ENCODE results near the gene TNFSF10. TPM values are rescaled to one million over a fixed set of nuclear protein-coding genes. Genes with fewer than 3 reads are reported as not detected.

Gene TNFSF10
- total RNA-seq, 2 experiments from 2014 or later, result 5.1 to 6.8 TPM

DNA sequence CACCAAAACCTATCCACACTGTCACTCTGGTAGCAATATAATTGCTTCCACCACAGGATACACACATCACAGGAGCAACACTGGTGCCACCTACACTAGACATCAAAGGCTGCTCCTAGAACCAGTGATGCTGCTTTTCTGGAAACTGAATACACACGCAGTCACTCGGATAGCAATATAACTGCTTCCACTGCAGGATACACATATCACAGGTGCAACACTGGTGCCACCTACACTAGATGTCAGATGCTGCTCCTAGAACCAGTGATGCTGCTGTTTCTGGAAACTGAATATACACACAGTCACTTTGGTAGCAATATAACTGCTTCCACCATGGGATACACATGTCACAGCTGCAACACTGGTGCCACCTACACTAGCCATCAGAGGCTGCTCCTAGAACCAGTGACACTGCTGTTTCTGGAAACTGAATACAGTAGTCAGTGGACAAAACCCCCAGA, 6.9 kb upstream of the TNFSF10 start:
- BruUV-seq (replicated peaks), result no TSS peak
- no peak for TF ChIP-seq EZH2phosphoT487 (IDR thresholded peaks at IDR 0.05; ENCODE audit: borderline replicate concordance, low read depth, low read length)
- TF ChIP-seq, protein P1, sequence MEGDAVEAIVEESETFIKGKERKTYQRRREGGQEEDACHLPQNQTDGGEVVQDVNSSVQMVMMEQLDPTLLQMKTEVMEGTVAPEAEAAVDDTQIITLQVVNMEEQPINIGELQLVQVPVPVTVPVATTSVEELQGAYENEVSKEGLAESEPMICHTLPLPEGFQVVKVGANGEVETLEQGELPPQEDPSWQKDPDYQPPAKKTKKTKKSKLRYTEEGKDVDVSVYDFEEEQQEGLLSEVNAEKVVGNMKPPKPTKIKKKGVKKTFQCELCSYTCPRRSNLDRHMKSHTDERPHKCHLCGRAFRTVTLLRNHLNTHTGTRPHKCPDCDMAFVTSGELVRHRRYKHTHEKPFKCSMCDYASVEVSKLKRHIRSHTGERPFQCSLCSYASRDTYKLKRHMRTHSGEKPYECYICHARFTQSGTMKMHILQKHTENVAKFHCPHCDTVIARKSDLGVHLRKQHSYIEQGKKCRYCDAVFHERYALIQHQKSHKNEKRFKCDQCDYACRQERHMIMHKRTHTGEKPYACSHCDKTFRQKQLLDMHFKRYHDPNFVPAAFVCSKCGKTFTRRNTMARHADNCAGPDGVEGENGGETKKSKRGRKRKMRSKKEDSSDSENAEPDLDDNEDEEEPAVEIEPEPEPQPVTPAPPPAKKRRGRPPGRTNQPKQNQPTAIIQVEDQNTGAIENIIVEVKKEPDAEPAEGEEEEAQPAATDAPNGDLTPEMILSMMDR (conservative IDR thresholded peaks at IDR 0.05; ENCODE audit: low read length), result no peak
- ChIA-PET CTCF (ENCODE audit: unreplicated experiment) (no interaction called here), POLR2A (interaction anchor here (0.6 to 1.4 kb wide), 3 partner anchors 8 to 877 kb away, joined by 3 to 7 read pairs (median 6); no protein-coding TSS in a partner anchor)
- H3K9me3 ChIP-seq (ENCODE audit: low read length), result no peaks in the 10 kb centered on the region
- no peaks in the 10 kb centered on the region for H3K4me1 ChIP-seq (ENCODE audit: insufficient read depth, low read length, poor library complexity, severe bottlenecking)
- H3K4me3 ChIP-seq (ENCODE audit: low read depth, low read length, poor library complexity, severe bottlenecking), result no peak overlapping the region
- no peaks in the 10 kb centered on the region for H4K20me1 ChIP-seq (ENCODE audit: insufficient read depth, low read length)
- H3K79me2 ChIP-seq (ENCODE audit: insufficient read depth, low read depth, low read length), result no peaks in the 10 kb centered on the region
- H3K4me2 ChIP-seq (ENCODE audit: low read length), result no peak overlapping the region
- H3K27ac ChIP-seq (ENCODE audit: low read depth, low read length, poor library complexity, severe bottlenecking), result no peak overlapping the region
- H3K36me3 ChIP-seq (ENCODE audit: insufficient read depth, low read length), result no peaks in the 10 kb centered on the region
- DNase-seq (ENCODE audit: low spot score), result no peak
- H3K9me2 ChIP-seq (ENCODE audit: insufficient read depth, low read length), result no peaks in the 10 kb centered on the region
- intact Hi-C loops (cut with micrococcal nuclease; ENCODE audit: unreplicated experiment), result no loop called here
- no peak overlapping the region for H2AFZ ChIP-seq (ENCODE audit: low read length)

DNA sequence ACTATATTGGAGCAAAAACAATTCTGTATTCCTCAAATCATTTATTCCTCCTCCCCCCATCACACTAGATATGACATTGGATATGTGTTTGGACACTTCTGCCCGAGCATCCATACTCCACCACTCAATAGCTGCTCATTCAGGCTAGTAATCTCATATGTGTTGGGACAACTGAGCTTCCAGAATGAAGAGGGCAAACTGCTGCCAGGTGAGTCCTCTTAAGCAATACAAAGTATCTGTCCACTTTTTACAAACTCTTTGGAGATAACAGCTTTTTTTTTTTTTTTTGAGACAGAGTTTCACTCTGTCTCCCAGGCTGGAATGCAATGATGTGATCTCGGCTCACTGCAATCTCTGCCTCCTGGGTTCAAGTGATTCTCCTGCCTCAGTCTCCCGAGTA, 5.4 kb upstream of the TNFSF10 start:
- H3K4me3 ChIP-seq (ENCODE audit: low read depth, low read length, poor library complexity, severe bottlenecking), result no peak overlapping the region
- TF ChIP-seq EZH2phosphoT487 (IDR thresholded peaks at IDR 0.05; ENCODE audit: borderline replicate concordance, low read depth, low read length), result no peak
- H3K36me3 ChIP-seq (ENCODE audit: insufficient read depth, low read length), result no peaks in the 10 kb centered on the region
- peaks cover 3% of the 10 kb centered on the region for H3K4me1 ChIP-seq (ENCODE audit: insufficient read depth, low read length, poor library complexity, severe bottlenecking)
- CTCF ChIA-PET (ENCODE audit: unreplicated experiment), result no interaction called here
- no peak overlapping the region for H2AFZ ChIP-seq (ENCODE audit: low read length)
- no peaks in the 10 kb centered on the region for H3K9me2 ChIP-seq (ENCODE audit: insufficient read depth, low read length)
- H3K27ac ChIP-seq (ENCODE audit: low read depth, low read length, poor library complexity, severe bottlenecking), result no peak overlapping the region
- intact Hi-C loops (cut with micrococcal nuclease; ENCODE audit: unreplicated experiment), result no loop called here
- POLR2A ChIA-PET, result no interaction called here
- no peaks in the 10 kb centered on the region for H3K9me3 ChIP-seq (ENCODE audit: low read length)
- BruUV-seq (replicated peaks), result no TSS peak
- no peak for DNase-seq (ENCODE audit: low spot score)
- no peaks in the 10 kb centered on the region for H4K20me1 ChIP-seq (ENCODE audit: insufficient read depth, low read length)
- no peaks in the 10 kb centered on the region for H3K79me2 ChIP-seq (ENCODE audit: insufficient read depth, low read depth, low read length)
- no peak overlapping the region for H3K4me2 ChIP-seq (ENCODE audit: low read length)

GRCh38 chr3:172527306-172527705, 4.1 kb upstream of the TNFSF10 start:
- no TSS peak for BruUV-seq (replicated peaks)
- no peak overlapping the region for H3K4me3 ChIP-seq (ENCODE audit: low read depth, low read length, poor library complexity, severe bottlenecking)

More at GRCh38 chr3:172527306-172527705, 4.1 kb upstream of the TNFSF10 start:
- intact Hi-C loops (cut with micrococcal nuclease; ENCODE audit: unreplicated experiment), result no loop called here
- H2AFZ ChIP-seq (ENCODE audit: low read length), result no peak overlapping the region
- ChIA-PET POLR2A (interaction anchor here (0.9 kb wide), 1 partner anchor 14 kb away, joined by 5 read pairs; no protein-coding TSS in a partner anchor), CTCF (ENCODE audit: unreplicated experiment) (no interaction called here)
- DNase-seq (ENCODE audit: low spot score), result no peak
- H3K79me2 ChIP-seq (ENCODE audit: insufficient read depth, low read depth, low read length), result peaks cover 6% of the 10 kb centered on the region; the same call in 1 of the 2 replicates
- no peak overlapping the region for H3K4me2 ChIP-seq (ENCODE audit: low read length)
- no peaks in the 10 kb centered on the region for H4K20me1 ChIP-seq (ENCODE audit: insufficient read depth, low read length)
- H3K36me3 ChIP-seq (ENCODE audit: insufficient read depth, low read length), result no peaks in the 10 kb centered on the region
- no peak overlapping the region for H3K27ac ChIP-seq (ENCODE audit: low read depth, low read length, poor library complexity, severe bottlenecking)
- no peak for TF ChIP-seq EZH2phosphoT487 (IDR thresholded peaks at IDR 0.05; ENCODE audit: borderline replicate concordance, low read depth, low read length)
- TF ChIP-seq, protein P1 (conservative IDR thresholded peaks at IDR 0.05; ENCODE audit: low read length), result no peak
- no peaks in the 10 kb centered on the region for H3K9me2 ChIP-seq (ENCODE audit: insufficient read depth, low read length)
- H3K9me3 ChIP-seq (ENCODE audit: low read length), result no peaks in the 10 kb centered on the region
- H3K4me1 ChIP-seq (ENCODE audit: insufficient read depth, low read length, poor library complexity, severe bottlenecking), result peaks cover 9% of the 10 kb centered on the region

Measured in OCI-LY7 (cell line).